IMR-90 (cell line): ENCODE results near the gene MAGEC2.

ENCODE experiments used
- CHD1 ChIP-seq: IDR thresholded peaks from 2 replicates; pipeline ENCODE4 v1.6.1; 2012; ENCODE audit warnings: low read depth, low read length, improper control_type of control experiment
- CTCF ChIP-seq: conservative IDR thresholded peaks from 2 replicates; pipeline ENCODE4 v1.5.1; 2012; ENCODE audit warnings: mild to moderate bottlenecking, low read depth, low read length, improper control_type of control experiment
- POLR2A ChIP-seq: IDR thresholded peaks from 2 replicates; pipeline ENCODE4 v1.6.1; 2012; ENCODE audit warnings: mild to moderate bottlenecking, low read depth, low read length
- USF2 ChIP-seq: fragments of 150-350 bp; IDR thresholded peaks from 2 replicates; pipeline ENCODE4 v1.6.1; 2017; ENCODE audit warnings: mild to moderate bottlenecking, antibody characterized with exemption, low read length, low read depth

- TF ChIP-seq USF2 (no peak), CTCF (no peak), CHD1 (no peak), POLR2A (no peak)
Measured at GRCh38 chrX:142249721-142250120, 44.6 kb upstream of the MAGEC2 start.
